Measurements from ENCODE around the gene IL36RN. TPM values are rescaled to one million over a fixed set of nuclear protein-coding genes. Genes with fewer than 3 reads are reported as not detected.

Gene IL36RN
- total RNA-seq, 1 experiment from 2014 or later: not detected

DNA sequence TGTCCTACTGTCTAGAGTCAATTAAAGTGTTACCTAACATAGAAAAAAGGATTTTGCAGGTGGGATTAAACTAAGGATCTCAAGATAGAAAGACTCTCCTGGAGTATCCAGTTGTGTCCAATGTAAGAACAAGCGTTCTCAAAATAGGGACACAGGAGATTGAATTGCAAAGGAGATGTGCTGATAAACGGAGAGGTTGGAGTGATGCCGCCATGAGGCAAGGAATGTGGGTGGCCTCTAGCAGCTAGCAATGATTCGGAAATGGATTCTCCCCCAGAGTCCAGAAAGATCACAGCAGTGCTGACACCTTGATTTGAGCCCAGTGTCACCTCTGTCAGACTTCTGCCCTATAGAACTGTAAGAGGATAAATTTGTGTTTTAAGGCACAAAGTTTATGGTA is 44.3 kb downstream of the IL36RN start:
- Histone ChIP-seq H3K4me3 (ENCODE audit: low read length) (no peak overlapping the region), H3K27ac (ENCODE audit: low read length) (no peak overlapping the region), H3K27me3 (ENCODE audit: low read length) (no peaks in the 10 kb centered on the region), H3K36me3 (ENCODE audit: insufficient read depth, low read length) (no peaks in the 10 kb centered on the region), H2AFZ (ENCODE audit: low read length) (no peak overlapping the region), H3K9me2 (replicated peaks; ENCODE audit: insufficient read depth, low read length) (no peaks in the 10 kb centered on the region), H3K9ac (ENCODE audit: low read length) (no peak overlapping the region), H3K79me2 (ENCODE audit: low read length) (no peaks in the 10 kb centered on the region), H3K4me2 (ENCODE audit: low read depth, low read length, poor library complexity, severe bottlenecking) (no peak overlapping the region), H3K4me1 (ENCODE audit: low read length) (no peaks in the 10 kb centered on the region), H4K20me1 (ENCODE audit: insufficient read depth, low read depth, low read length) (no peaks in the 10 kb centered on the region), H3K9me3 (ENCODE audit: low read length) (no peaks in the 10 kb centered on the region)
- DNase-seq: no peak

- H3K36me3 ChIP-seq (ENCODE audit: insufficient read depth, low read length): no peaks in the 10 kb centered on the region
- H2AFZ ChIP-seq (ENCODE audit: low read length): no peak overlapping the region
- no peak overlapping the region for H3K4me2 ChIP-seq (ENCODE audit: low read depth, low read length, poor library complexity, severe bottlenecking)
- H3K4me1 ChIP-seq (ENCODE audit: low read length): no peaks in the 10 kb centered on the region
- DNase-seq: no peak
- no peak overlapping the region for H3K9ac ChIP-seq (ENCODE audit: low read length)
- no peaks in the 10 kb centered on the region for H3K9me3 ChIP-seq (ENCODE audit: low read length)
- no peaks in the 10 kb centered on the region for H3K9me2 ChIP-seq (replicated peaks; ENCODE audit: insufficient read depth, low read length)
- no peaks in the 10 kb centered on the region for H3K79me2 ChIP-seq (ENCODE audit: low read length)
- no peak overlapping the region for H3K4me3 ChIP-seq (ENCODE audit: low read length)
- no peak overlapping the region for H3K27ac ChIP-seq (ENCODE audit: low read length)
- H3K27me3 ChIP-seq (ENCODE audit: low read length): no peaks in the 10 kb centered on the region
- no peaks in the 10 kb centered on the region for H4K20me1 ChIP-seq (ENCODE audit: insufficient read depth, low read depth, low read length)
These were observed 45.1 kb downstream of the IL36RN start for GRCh38 chr2:113104054-113104611.

DNA sequence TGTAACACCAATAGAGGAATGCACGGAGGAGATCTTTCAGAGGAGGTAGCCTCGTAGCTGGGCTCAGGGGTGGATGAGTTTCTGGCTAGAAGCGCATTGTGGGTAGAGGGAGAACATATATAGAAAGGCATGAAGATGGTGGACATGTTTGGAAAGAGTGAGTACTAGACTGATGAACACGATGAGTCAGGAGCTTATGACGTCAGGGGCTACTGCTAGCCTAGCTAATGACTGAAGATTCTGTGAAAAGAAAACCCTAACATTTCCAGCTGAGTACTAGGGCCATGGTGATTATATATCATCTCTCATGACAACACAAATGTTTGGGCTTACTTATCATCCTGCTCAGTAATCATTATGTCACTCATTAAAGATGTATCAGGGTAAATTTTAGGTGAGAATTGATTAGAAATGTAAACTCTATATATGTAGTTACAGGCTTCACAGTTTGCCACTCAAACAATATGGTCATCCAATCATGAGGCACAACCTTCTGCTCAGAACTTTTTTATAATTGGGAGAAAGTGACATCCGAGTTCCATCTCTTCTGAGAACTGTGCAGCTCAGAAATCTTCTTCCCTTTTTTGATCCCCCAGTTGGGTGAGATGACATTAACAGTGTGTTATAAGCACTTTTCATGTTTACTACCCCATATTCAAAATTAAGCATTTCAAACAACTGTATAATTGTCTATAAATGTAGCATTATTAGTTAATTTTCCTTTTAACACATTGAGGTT is 46.2 kb downstream of the IL36RN start:
- no peak overlapping the region for H3K9ac ChIP-seq (ENCODE audit: low read length)
- H3K79me2 ChIP-seq (ENCODE audit: low read length): no peaks in the 10 kb centered on the region
- H3K9me3 ChIP-seq (ENCODE audit: low read length): no peaks in the 10 kb centered on the region
- H3K27ac ChIP-seq (ENCODE audit: low read length): no peak overlapping the region
- H3K4me1 ChIP-seq (ENCODE audit: low read length): no peaks in the 10 kb centered on the region
- no peak overlapping the region for H3K4me3 ChIP-seq (ENCODE audit: low read length)
- H4K20me1 ChIP-seq (ENCODE audit: insufficient read depth, low read depth, low read length): no peaks in the 10 kb centered on the region
- no peak overlapping the region for H2AFZ ChIP-seq (ENCODE audit: low read length)
- H3K9me2 ChIP-seq (replicated peaks; ENCODE audit: insufficient read depth, low read length): no peaks in the 10 kb centered on the region
- no peak for DNase-seq
- H3K4me2 ChIP-seq (ENCODE audit: low read depth, low read length, poor library complexity, severe bottlenecking): no peak overlapping the region
- H3K27me3 ChIP-seq (ENCODE audit: low read length): no peaks in the 10 kb centered on the region
- H3K36me3 ChIP-seq (ENCODE audit: insufficient read depth, low read length): no peaks in the 10 kb centered on the region

GRCh38 chr2:113111121-113111520 is 52.1 kb downstream of the IL36RN start:
- no peaks in the 10 kb centered on the region for H3K9me2 ChIP-seq (replicated peaks; ENCODE audit: insufficient read depth, low read length)
- no peaks in the 10 kb centered on the region for H3K9me3 ChIP-seq (ENCODE audit: low read length)
- no peaks in the 10 kb centered on the region for H3K79me2 ChIP-seq (ENCODE audit: low read length)
- peaks cover 3% of the 10 kb centered on the region for H3K4me1 ChIP-seq (ENCODE audit: low read length)
- no peak overlapping the region for H3K27ac ChIP-seq (ENCODE audit: low read length)
- DNase-seq: no peak
- no peak overlapping the region for H3K4me3 ChIP-seq (ENCODE audit: low read length)
- H3K9ac ChIP-seq (ENCODE audit: low read length): no peak overlapping the region
- H3K4me2 ChIP-seq (ENCODE audit: low read depth, low read length, poor library complexity, severe bottlenecking): no peak overlapping the region
- H3K36me3 ChIP-seq (ENCODE audit: insufficient read depth, low read length): no peaks in the 10 kb centered on the region
- no peak overlapping the region for H2AFZ ChIP-seq (ENCODE audit: low read length)
- H3K27me3 ChIP-seq (ENCODE audit: low read length): no peaks in the 10 kb centered on the region
- no peaks in the 10 kb centered on the region for H4K20me1 ChIP-seq (ENCODE audit: insufficient read depth, low read depth, low read length)

DNA sequence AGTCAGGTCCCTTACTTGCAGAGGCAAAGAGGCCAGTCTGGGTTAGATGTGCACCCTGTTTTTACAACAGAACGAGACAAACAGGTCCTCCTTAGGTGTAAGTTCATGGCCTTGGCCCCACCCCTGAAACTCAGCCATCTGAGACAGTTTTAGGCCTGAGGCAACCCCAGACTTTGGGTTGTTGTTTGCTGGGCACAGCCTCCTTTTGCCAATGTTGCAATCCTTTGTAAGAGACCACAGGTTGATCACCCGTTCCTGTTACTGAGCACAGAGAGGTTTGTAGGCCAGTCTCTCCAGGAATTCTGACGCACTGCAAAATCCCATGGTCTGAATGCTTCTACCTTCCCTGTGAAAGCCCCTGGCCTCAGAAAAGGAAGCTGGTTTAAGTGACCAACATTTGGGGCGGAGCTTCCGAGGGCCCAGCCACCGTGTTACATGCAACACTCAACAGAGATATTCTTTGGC is 52.9 kb downstream of the IL36RN start:
- H3K4me2 ChIP-seq (ENCODE audit: low read depth, low read length, poor library complexity, severe bottlenecking): no peak overlapping the region
- DNase-seq: no peak

GRCh38 chr2:113112441-113112840 is 53.4 kb downstream of the IL36RN start:
- Histone ChIP-seq H3K9me2 (replicated peaks; ENCODE audit: insufficient read depth, low read length) (no peaks in the 10 kb centered on the region), H3K4me2 (ENCODE audit: low read depth, low read length, poor library complexity, severe bottlenecking) (no peak overlapping the region), H3K4me1 (ENCODE audit: low read length) (peaks cover 8% of the 10 kb centered on the region), H3K27me3 (ENCODE audit: low read length) (no peaks in the 10 kb centered on the region), H3K9me3 (ENCODE audit: low read length) (no peaks in the 10 kb centered on the region), H4K20me1 (ENCODE audit: insufficient read depth, low read depth, low read length) (no peaks in the 10 kb centered on the region), H3K4me3 (ENCODE audit: low read length) (no peak overlapping the region), H3K9ac (ENCODE audit: low read length) (no peak overlapping the region), H3K79me2 (ENCODE audit: low read length) (no peaks in the 10 kb centered on the region), H3K27ac (ENCODE audit: low read length) (no peak overlapping the region), H2AFZ (ENCODE audit: low read length) (no peak overlapping the region), H3K36me3 (ENCODE audit: insufficient read depth, low read length) (no peaks in the 10 kb centered on the region)
- no peak for DNase-seq

More for the DNA sequence above, 52.9 kb downstream of the IL36RN start:
- no peaks in the 10 kb centered on the region for H4K20me1 ChIP-seq (ENCODE audit: insufficient read depth, low read depth, low read length)
- no peaks in the 10 kb centered on the region for H3K36me3 ChIP-seq (ENCODE audit: insufficient read depth, low read length)
- H3K4me3 ChIP-seq (ENCODE audit: low read length): no peak overlapping the region
- no peak overlapping the region for H3K27ac ChIP-seq (ENCODE audit: low read length)
- peaks cover 8% of the 10 kb centered on the region for H3K4me1 ChIP-seq (ENCODE audit: low read length)
- H3K27me3 ChIP-seq (ENCODE audit: low read length): no peaks in the 10 kb centered on the region
- H3K9me2 ChIP-seq (replicated peaks; ENCODE audit: insufficient read depth, low read length): no peaks in the 10 kb centered on the region
- H3K79me2 ChIP-seq (ENCODE audit: low read length): no peaks in the 10 kb centered on the region
- H3K9me3 ChIP-seq (ENCODE audit: low read length): no peaks in the 10 kb centered on the region
- no peak overlapping the region for H3K9ac ChIP-seq (ENCODE audit: low read length)
- no peak overlapping the region for H2AFZ ChIP-seq (ENCODE audit: low read length)

DNA sequence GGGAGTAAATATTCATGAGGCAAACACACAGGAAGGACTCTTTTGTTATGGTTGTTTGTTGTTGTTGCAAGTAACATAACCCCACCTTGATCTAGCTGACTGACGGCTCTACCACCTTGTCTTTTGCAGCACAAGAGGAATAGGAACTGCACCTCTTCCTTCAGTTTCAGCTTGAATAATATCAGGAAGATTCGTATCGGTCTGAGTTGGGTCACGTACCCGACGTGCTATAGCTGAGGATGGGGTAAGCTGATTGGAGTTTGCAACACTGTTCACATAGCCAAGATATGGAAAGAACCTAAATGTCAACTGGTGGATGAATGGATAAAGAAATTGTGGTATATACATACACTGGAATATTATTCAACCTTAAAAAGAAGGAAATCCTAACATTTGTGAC is 53.9 kb downstream of the IL36RN start:
- no peak overlapping the region for H3K9ac ChIP-seq (ENCODE audit: low read length)
- no peak overlapping the region for H3K4me2 ChIP-seq (ENCODE audit: low read depth, low read length, poor library complexity, severe bottlenecking)
- no peaks in the 10 kb centered on the region for H3K9me3 ChIP-seq (ENCODE audit: low read length)
- no peaks in the 10 kb centered on the region for H3K36me3 ChIP-seq (ENCODE audit: insufficient read depth, low read length)
- H4K20me1 ChIP-seq (ENCODE audit: insufficient read depth, low read depth, low read length): no peaks in the 10 kb centered on the region
- no peaks in the 10 kb centered on the region for H3K79me2 ChIP-seq (ENCODE audit: low read length)
- no peak for DNase-seq
- H3K9me2 ChIP-seq (replicated peaks; ENCODE audit: insufficient read depth, low read length): no peaks in the 10 kb centered on the region
- H3K27ac ChIP-seq (ENCODE audit: low read length): no peak overlapping the region
- H3K27me3 ChIP-seq (ENCODE audit: low read length): no peaks in the 10 kb centered on the region
- H3K4me1 ChIP-seq (ENCODE audit: low read length): peaks cover 8% of the 10 kb centered on the region
- H2AFZ ChIP-seq (ENCODE audit: low read length): no peak overlapping the region
- H3K4me3 ChIP-seq (ENCODE audit: low read length): no peak overlapping the region

DNA sequence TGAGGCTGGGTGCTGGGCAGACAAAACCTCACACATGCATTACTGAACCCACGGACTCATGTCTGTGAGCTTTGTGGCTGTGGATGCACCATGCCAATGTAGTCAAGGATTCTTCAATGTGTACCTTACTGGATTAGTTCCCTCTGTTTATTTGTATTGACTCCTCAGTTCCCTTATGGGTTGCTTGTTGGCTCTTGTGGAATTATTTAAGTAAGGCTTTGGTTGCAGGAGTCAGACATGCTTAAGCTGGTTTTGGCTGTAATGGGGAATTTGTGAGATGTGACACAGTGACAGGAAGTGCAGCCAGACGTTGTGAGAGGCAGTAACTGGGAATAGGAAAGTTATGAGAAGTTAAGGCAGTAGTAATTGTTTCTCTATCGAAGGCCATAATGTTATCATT is 54.8 kb downstream of the IL36RN start:
- Histone ChIP-seq H3K9me3 (ENCODE audit: low read length) (no peaks in the 10 kb centered on the region), H2AFZ (ENCODE audit: low read length) (no peak overlapping the region), H3K27me3 (ENCODE audit: low read length) (no peaks in the 10 kb centered on the region), H3K4me2 (ENCODE audit: low read depth, low read length, poor library complexity, severe bottlenecking) (no peak overlapping the region), H3K36me3 (ENCODE audit: insufficient read depth, low read length) (no peaks in the 10 kb centered on the region), H3K9me2 (replicated peaks; ENCODE audit: insufficient read depth, low read length) (no peaks in the 10 kb centered on the region), H3K9ac (ENCODE audit: low read length) (no peak overlapping the region), H3K27ac (ENCODE audit: low read length) (no peak overlapping the region), H4K20me1 (ENCODE audit: insufficient read depth, low read depth, low read length) (no peaks in the 10 kb centered on the region), H3K4me3 (ENCODE audit: low read length) (no peak overlapping the region), H3K79me2 (ENCODE audit: low read length) (no peaks in the 10 kb centered on the region), H3K4me1 (ENCODE audit: low read length) (peaks cover 8% of the 10 kb centered on the region)
- DNase-seq: no peak
